Heart left ventricle (tissue), 16 donors: ENCODE results near the gene GJD3. TPM values are rescaled to one million over a fixed set of nuclear protein-coding genes. Genes with fewer than 3 reads are reported as not detected.
"Not testable (repeated sequence)": the region's sequence is repeated elsewhere in the genome, so short reads cannot be mapped to it uniquely, and the experiment has no call there.

Source experiments
- ATAC-seq, 4 donors: fragments of 200-7000 bp; cut with Tn5 transposase; one replicate each; pipeline ENCODE4 v1.9.1; 2020 to 2022; ENCODE audit warnings: moderate library complexity in 4 of 4, mild to moderate bottlenecking in 3 of 4, moderate number of reproducible peaks in 1 of 4
- DNase-seq, 5 donors: peaks; one replicate each; pipeline ENCODE4 v3.0.0-alpha.2; 2020
- H3K27ac ChIP-seq, 12 donors: fragments of 200-600 bp; sonication (generic) in 4 of 12; one replicate each; pipeline versions ENCODE4 v1.5.0 to v1.8.0; 2016 to 2022; ENCODE audit warnings: mild to moderate bottlenecking in 2 of 12
- H3K27me3 ChIP-seq, 9 donors: fragments of 200-600 bp; sonication (generic) in 2 of 9; one replicate each; pipeline versions ENCODE4 v1.5.1 to v1.8.0; 2016 to 2022; ENCODE audit warnings: mild to moderate bottlenecking in 3 of 9
- H3K36me3 ChIP-seq, 9 donors: fragments of 200-600 bp; sonication (generic) in 2 of 9; one replicate each; pipeline versions ENCODE4 v1.5.0 to v1.8.0; 2018 to 2022; ENCODE audit warnings: mild to moderate bottlenecking in 2 of 9
- H3K4me1 ChIP-seq, 12 donors: fragments of 200-600 bp; sonication (generic) in 4 of 12; one replicate each; pipeline versions ENCODE4 v1.5.0 to v1.8.0; 2016 to 2022; ENCODE audit warnings: mild to moderate bottlenecking in 3 of 12
- H3K4me3 ChIP-seq, 12 donors: fragments of 200-600 bp; sonication (generic) in 4 of 12; one replicate each; pipeline versions ENCODE4 v1.5.0 to v1.8.0; 2017 to 2022; ENCODE audit warnings: mild to moderate bottlenecking in 9 of 12, moderate library complexity in 4 of 12
- H3K9me3 ChIP-seq, 12 donors: fragments of 200-600 bp; sonication (generic) in 4 of 12; one replicate each; pipeline versions ENCODE4 v1.5.0 to v1.8.0; 2016 to 2022; ENCODE audit warnings: mild to moderate bottlenecking in 1 of 12
- CTCF ChIP-seq, 12 donors: fragments of 200-600 bp; sonication (generic) in 4 of 12; IDR thresholded peaks; one replicate each; pipeline versions ENCODE4 v1.5.0 to v1.8.0; 2018 to 2022; ENCODE audit warnings: antibody characterized with exemption in 12 of 12, mild to moderate bottlenecking in 5 of 12
- POLR2A ChIP-seq, 2 donors: fragments of 450-650 bp; IDR thresholded peaks; one replicate each; pipeline ENCODE4 v1.6.1; 2017; ENCODE audit warnings: antibody characterized with exemption in 2 of 2, mild to moderate bottlenecking in 2 of 2, moderate library complexity in 2 of 2
- WGBS, 4 donors: extraction: QIAGEN DNeasy Blood & Tissue Kit in 2 of 4; methylation state at CpG; one replicate each; pipeline versions ENCODE4 v1.1.5 to v1.1.7; 2013 to 2018; 5-methylcytosine and 5-hydroxymethylcytosine counted together
- intact Hi-C, 10 donors: fragments of 100-400 bp; cut with DNase I; formaldehyde crosslinking; loops; one replicate each; pipeline versions ENCODE4 v1.11.1 to v1.14.2; 2022
- long read RNA-seq, 3 donors: library from polyadenylated mRNA; unstranded; transcript quantifications; one replicate each; pipeline ENCODE4 v2.0.0, GENCODE V29; 2020 to 2021
- polyA plus RNA-seq, 2 donors: library from polyadenylated mRNA; stranded (reverse); fragments of 200-250 nt; gene quantifications; one replicate each; pipeline ENCODE4 v1.2.3, GENCODE V29; 2013
- total RNA-seq, 9 donors: library from RNA; depleted of rRNA in 2 of 9; stranded (reverse); fragments of >200 nt in 2 of 9; fragmentation: NEBNext Ultra II Directional in 3 of 9; extraction: Animal tissue kit (Norgen Biotek cat#: 25700) in 3 of 9; gene quantifications; one replicate each; pipeline versions ENCODE4 v1.1.0 to v1.2.4, GENCODE V29; 2016 to 2023
- donor health status: ischemic (EF 13 %, LVEDD 7.1; RV severe dilation, severe dysfunction).
- donor health status: healthy with polysubstance abuse.
- donor health status: DM: no; HTN: yes; CAD: no.
- donor health status: DM: no; HTN: no; CAD: no.
- donor health status: ischemic (EF 25% LVEDD 6.9; RV normal size, moderate dysfunction).
- donor health status: ischemic (EF 25% LVEDD 5.7; RV mildly dilated, moderate dysfunction).
- donor health status: healthy.
- donor health status: DM: yes; HTN: yes; CAD: no.
- donor health status: ischemic (EF 35%, LVEDD 5.7; RV mildly dilated, moderate dysfunction).
- donor health status: nonischemic (EF 11% LVEDD 7.7; RV severe dilation, severe dysfunction).
- donor health status: DM: yes; HTN: yes; CAD: no.
- donor health status: PGD.
- donor health status: ischemic (EF 29% LVEDD 5.4; RV normal size, mild dysfunction).
- donor health status: nonischemic (EF 23%, LVEDD 6.1; RV moderate dilation, normal function).

The GJD3 gene
- 1 to 10 TPM; 1.2 to 8.7 (median 2.2) TPM for total RNA-seq
- polyA plus RNA-seq = under 1 TPM; 0.30 to 0.35 TPM
- long read RNA-seq, donor 1 = 0 reads
- long read RNA-seq, donor 2 = 0 reads
- long read RNA-seq, donor 3 = 0 reads

DNA sequence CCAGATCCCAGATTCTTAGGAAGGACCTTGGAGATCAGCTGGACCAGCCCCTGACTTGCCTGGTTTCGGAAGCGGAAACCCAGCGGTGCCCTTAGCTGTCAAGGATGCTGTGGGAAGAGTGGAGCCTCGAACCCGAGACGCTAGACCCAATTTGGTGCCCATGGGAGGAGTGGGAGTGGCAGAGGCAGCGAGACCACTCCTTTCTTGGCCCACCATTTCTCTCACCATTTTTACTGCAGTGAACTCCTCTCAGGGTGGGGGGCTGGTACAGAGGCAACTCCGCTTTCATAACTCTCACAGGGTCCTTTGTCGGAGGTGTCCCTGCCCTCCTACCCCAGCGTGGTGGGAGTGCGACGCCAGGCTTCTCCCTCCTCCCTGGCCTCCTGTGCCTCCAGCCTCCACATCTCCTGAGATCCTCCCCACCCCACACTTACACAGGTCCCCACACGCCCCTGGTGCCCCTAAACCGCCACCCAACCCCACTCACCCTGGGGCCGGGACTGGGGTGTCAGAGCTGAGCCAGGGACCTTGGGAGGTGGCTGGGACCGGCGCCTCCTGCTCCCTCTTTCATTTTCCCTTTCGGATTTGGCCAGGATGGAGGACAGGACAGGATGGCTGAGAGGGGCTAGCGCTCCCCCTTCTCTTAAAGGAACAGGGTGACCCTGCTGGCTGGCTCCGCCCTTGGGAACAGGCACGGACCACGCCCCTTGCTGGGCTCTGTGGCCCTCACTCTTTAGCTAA, at the start of gene GJD3:
TSS of gene GJD3 (minus strand) at position 617 of the 741 bp plus-strand sequence. CDS start 922 bp downstream, outside the sequence.
- no peaks in the 10 kb centered on the region for H3K9me3 ChIP-seq
- ATAC-seq (peak; percentile 9 to 78 (median 52)), DNase-seq (peak in 4 of 5 donors; percentile 30 to 57 (median 52))
- H3K4me3 ChIP-seq = peak within 1 kb of the TSS; percentile 14 to 69 (median 56)
- peaks cover 0 to 27% (median 7%) of the 10 kb centered on the region in 12 donors for H3K4me1 ChIP-seq
- WGBS, 4 donors = 35 to 46% (median 39%) methylated on average over 15 to 22 of the region's 22 CpGs
- intact Hi-C loops = loop anchor here in 6 of 10 donors (5.0 kb wide), 7 partner anchors 33 to 198 kb away; partner anchors contain the start of gene TOP2A (in 4 of the 6)
- H3K27me3 ChIP-seq = peaks cover 0 to 16% (median 0%) of the 10 kb centered on the region in 9 donors
- peak within 1 kb of the TSS in 10 of 12 donors; percentile 39 to 78 (median 70) for H3K27ac ChIP-seq
- H3K36me3 ChIP-seq = no peaks in the 10 kb centered on the region
- TF ChIP-seq CTCF (IDR thresholded peaks at IDR 0.05) (no peak), POLR2A (IDR thresholded peaks at IDR 0.05) (no peak)

DNA sequence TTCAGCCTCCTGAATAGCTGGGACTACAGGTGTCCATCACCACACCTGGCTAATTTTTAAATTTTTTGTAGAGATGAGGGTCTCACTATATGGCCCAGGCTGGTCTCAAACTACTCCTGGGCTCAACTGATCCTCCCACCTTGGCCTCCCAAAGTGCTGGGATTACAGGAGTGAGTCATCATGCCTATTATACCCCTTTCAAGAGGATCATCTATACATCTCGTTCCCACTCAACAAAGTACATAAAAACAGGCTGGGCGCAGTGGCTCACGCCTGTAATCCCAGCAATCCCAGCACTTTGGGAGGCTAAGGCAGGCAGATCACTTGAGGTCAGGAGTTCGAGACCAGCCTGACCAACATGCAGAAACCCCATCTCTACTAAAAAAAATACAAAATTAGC, 49.8 kb upstream of the GJD3 start:
- DNase-seq, H3K27ac ChIP-seq, H3K4me3 ChIP-seq, H3K9me3 ChIP-seq, ATAC-seq, H3K36me3 ChIP-seq: not testable (repeated sequence)
- H3K27me3 ChIP-seq = peaks cover 0 to 11% (median 0%) of the 10 kb centered on the region in 9 donors
- H3K4me1 ChIP-seq = peaks cover 0 to 32% (median 9%) of the 10 kb centered on the region in 12 donors
- intact Hi-C loops = loop anchor here in 8 of 10 donors (2.0 to 10.0 kb wide), 5 partner anchors 52 to 220 kb away; partner anchors contain the start of gene RARA (in 4 of the 8)
- 85 to 90% (median 88%) methylated on average over 4 of the region's 4 CpGs for WGBS, 4 donors

DNA sequence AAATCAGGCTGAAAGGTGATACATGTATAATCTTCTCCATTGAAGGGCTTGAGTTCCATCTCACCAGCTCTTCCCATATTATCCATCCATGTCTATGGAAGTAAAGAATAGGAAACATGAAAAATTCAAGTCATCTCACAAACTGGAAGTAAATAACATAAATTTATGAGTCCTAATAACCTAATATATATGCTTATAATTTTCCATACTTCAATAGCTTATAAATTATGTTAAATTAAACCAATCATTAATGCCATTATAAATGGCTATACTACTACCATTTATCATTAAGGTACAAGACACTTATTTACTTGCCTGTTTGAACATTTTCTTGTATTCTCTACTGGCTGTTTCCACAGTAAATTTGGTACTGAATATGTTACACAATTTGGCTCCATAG, 48.3 kb upstream of the GJD3 start:
- H3K36me3 ChIP-seq = peaks cover 0 to 10% (median 0%) of the 10 kb centered on the region in 9 donors
- no peak for DNase-seq
- H3K9me3 ChIP-seq = no peaks in the 10 kb centered on the region
- intact Hi-C loops = loop anchor here in 6 of 10 donors (10.0 kb wide), 3 partner anchors 108 to 218 kb away; partner anchors contain the start of gene RARA (in 4 of the 6)
- peaks cover 0 to 19% (median 5%) of the 10 kb centered on the region in 12 donors for H3K4me1 ChIP-seq
- H3K27ac ChIP-seq = no peak overlapping the region
- H3K4me3 ChIP-seq = no peak overlapping the region
- no peak for ATAC-seq
- TF ChIP-seq CTCF (IDR thresholded peaks at IDR 0.05) (no peak), POLR2A (IDR thresholded peaks at IDR 0.05) (no peak)
- H3K27me3 ChIP-seq = peaks cover 0 to 11% (median 0%) of the 10 kb centered on the region in 9 donors

GRCh38 chr17:40411821-40412220, 47.3 kb upstream of the GJD3 start:
- peaks cover 0 to 10% (median 0%) of the 10 kb centered on the region in 9 donors for H3K36me3 ChIP-seq
- H3K4me3 ChIP-seq = no peak overlapping the region
- no peak for TF ChIP-seq CTCF (IDR thresholded peaks at IDR 0.05)
- TF ChIP-seq POLR2A (IDR thresholded peaks at IDR 0.05) = no peak
- H3K9me3 ChIP-seq = no peaks in the 10 kb centered on the region
- H3K4me1 ChIP-seq = peaks cover 0 to 11% (median 0%) of the 10 kb centered on the region in 12 donors
- no peak overlapping the region for H3K27ac ChIP-seq
- peaks cover 0 to 2% (median 0%) of the 10 kb centered on the region in 9 donors for H3K27me3 ChIP-seq
- intact Hi-C loops = loop anchor here in 6 of 10 donors (10.0 kb wide), 3 partner anchors 107 to 217 kb away; partner anchors contain the start of gene RARA (in 4 of the 6)
- 95 to 100% (median 97%) methylated on average over 4 of the region's 4 CpGs for WGBS, 4 donors
- DNase-seq (no peak), ATAC-seq (no peak)
